Measurements from ENCODE around the gene SMOC2. TPM values are rescaled to one million over a fixed set of nuclear protein-coding genes. Genes with fewer than 3 reads are reported as not detected.
A peak's percentile ranks its signal among the peaks of the same experiment; 100 is the strongest.

Gene SMOC2
- total RNA-seq, 2 donors from 2014 or later: 25.6 to 29.6 TPM

- no peaks in the 10 kb centered on the region for H3K4me1 ChIP-seq
- no peaks in the 10 kb centered on the region for H3K36me3 ChIP-seq
- no peak for DNase-seq
- H3K9me3 ChIP-seq: no peaks in the 10 kb centered on the region
- H3K9ac ChIP-seq (ENCODE audit: low read depth in 2 of 2, low read length in 2 of 2): no peak overlapping the region
- H3K27me3 ChIP-seq: no peaks in the 10 kb centered on the region
- TF ChIP-seq, protein P1, sequence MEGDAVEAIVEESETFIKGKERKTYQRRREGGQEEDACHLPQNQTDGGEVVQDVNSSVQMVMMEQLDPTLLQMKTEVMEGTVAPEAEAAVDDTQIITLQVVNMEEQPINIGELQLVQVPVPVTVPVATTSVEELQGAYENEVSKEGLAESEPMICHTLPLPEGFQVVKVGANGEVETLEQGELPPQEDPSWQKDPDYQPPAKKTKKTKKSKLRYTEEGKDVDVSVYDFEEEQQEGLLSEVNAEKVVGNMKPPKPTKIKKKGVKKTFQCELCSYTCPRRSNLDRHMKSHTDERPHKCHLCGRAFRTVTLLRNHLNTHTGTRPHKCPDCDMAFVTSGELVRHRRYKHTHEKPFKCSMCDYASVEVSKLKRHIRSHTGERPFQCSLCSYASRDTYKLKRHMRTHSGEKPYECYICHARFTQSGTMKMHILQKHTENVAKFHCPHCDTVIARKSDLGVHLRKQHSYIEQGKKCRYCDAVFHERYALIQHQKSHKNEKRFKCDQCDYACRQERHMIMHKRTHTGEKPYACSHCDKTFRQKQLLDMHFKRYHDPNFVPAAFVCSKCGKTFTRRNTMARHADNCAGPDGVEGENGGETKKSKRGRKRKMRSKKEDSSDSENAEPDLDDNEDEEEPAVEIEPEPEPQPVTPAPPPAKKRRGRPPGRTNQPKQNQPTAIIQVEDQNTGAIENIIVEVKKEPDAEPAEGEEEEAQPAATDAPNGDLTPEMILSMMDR (IDR thresholded peaks at IDR 0.05): no peak
- H3K27ac ChIP-seq: no peak overlapping the region
- intact Hi-C loops (cut with DNase I): loop anchor here (10.0 kb wide), 1 partner anchor 273 kb away; no protein-coding TSS in a partner anchor
- H3K4me3 ChIP-seq: no peak overlapping the region
Observed at GRCh38 chr6:168611691-168612090, 170.7 kb downstream of the SMOC2 start.

- no peak for DNase-seq
- Histone ChIP-seq H3K9me3 (no peaks in the 10 kb centered on the region), H3K4me3 (no peak overlapping the region), H3K27me3 (no peaks in the 10 kb centered on the region), H3K4me1 (no peaks in the 10 kb centered on the region), H3K9ac (ENCODE audit: low read depth in 2 of 2, low read length in 2 of 2) (no peak overlapping the region), H3K36me3 (no peaks in the 10 kb centered on the region), H3K27ac (no peak overlapping the region)
- TF ChIP-seq, protein P1 (IDR thresholded peaks at IDR 0.05): no peak
- intact Hi-C loops (cut with DNase I): loop anchor here (10.0 kb wide), 1 partner anchor 272 kb away; no protein-coding TSS in a partner anchor
Observed at GRCh38 chr6:168612586-168612985, 171.6 kb downstream of the SMOC2 start.

DNA sequence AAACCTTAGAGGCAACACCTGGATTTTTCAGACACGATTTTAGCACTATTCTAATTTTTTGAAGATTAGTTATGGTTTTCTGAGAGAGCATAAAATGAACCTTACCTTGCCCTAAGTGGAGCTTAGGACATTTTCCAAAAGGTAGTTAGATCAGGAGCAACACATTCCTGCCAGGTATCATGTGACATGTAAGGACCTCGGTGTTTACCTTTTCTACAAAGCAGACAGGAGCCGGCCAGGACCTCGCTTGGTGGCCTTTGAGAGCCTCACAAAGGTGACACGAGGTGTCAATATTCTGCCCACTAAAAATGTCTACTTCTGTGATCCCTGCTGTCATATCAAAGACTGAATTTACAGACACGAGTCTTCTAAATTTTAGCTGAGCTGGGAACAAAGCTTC, 174.9 kb downstream of the SMOC2 start:
- H3K4me1 ChIP-seq: no peaks in the 10 kb centered on the region
- no peaks in the 10 kb centered on the region for H3K36me3 ChIP-seq
- DNase-seq: no peak
- TF ChIP-seq, protein P1 (IDR thresholded peaks at IDR 0.05): no peak
- no peak overlapping the region for H3K9ac ChIP-seq (ENCODE audit: low read depth in 2 of 2, low read length in 2 of 2)
- no peaks in the 10 kb centered on the region for H3K27me3 ChIP-seq
- H3K4me3 ChIP-seq: no peak overlapping the region
- no peaks in the 10 kb centered on the region for H3K9me3 ChIP-seq
- intact Hi-C loops (cut with DNase I): loop anchor here (10.0 kb wide), 1 partner anchor 269 kb away; no protein-coding TSS in a partner anchor
- no peak overlapping the region for H3K27ac ChIP-seq

- Histone ChIP-seq H3K4me3 (no peak overlapping the region), H3K9ac (ENCODE audit: low read depth in 2 of 2, low read length in 2 of 2) (no peak overlapping the region), H3K4me1 (no peaks in the 10 kb centered on the region), H3K9me3 (no peaks in the 10 kb centered on the region), H3K27me3 (no peaks in the 10 kb centered on the region), H3K27ac (no peak overlapping the region), H3K36me3 (no peaks in the 10 kb centered on the region)
- DNase-seq: no peak
- TF ChIP-seq, protein P1 (IDR thresholded peaks at IDR 0.05): peak; percentile 20
- intact Hi-C loops (cut with DNase I): loop anchor here (10.0 kb wide), 1 partner anchor 268 kb away; no protein-coding TSS in a partner anchor
Observed at GRCh38 chr6:168616816-168617765, 176.1 kb downstream of the SMOC2 start.

DNA sequence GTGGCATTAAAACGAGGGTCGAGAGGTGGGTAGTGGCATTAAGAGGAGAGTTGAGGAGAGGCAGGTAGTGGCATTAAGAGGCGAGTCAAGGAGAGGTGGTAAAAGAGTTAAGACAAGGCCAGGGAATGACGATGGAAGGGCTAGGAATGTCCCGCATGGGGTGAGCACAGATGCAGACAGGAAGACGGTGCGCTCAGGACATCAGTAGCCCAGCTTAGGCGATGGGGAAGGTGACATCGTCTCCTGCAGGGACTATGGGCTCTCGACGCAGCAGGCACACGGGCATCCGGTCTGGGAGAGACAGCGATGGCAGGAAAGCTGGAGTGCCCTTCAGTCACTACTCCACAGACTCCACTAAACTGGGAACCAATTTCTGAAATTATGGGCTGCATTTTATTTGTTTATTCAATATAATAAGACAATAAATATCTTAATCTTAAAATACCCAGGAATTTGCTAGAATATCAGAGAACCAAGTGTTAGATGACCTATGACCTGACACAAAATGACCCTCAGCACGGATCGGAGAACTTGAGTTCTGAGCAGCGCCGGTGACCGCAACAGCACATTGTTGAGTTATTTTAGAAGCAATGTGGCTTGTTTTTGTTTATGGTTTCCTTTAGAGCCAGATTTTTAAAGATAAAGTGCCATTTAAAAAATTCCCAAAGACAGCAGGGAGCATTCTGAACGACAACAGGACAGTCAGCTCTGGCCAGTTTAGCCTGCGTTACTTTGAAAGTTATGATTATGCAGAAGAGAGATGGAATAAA, 177.7 kb downstream of the SMOC2 start:
- no peak overlapping the region for H3K9ac ChIP-seq (ENCODE audit: low read depth in 2 of 2, low read length in 2 of 2)
- H3K9me3 ChIP-seq: no peaks in the 10 kb centered on the region
- DNase-seq: no peak
- no peaks in the 10 kb centered on the region for H3K4me1 ChIP-seq
- H3K27me3 ChIP-seq: no peaks in the 10 kb centered on the region
- no peaks in the 10 kb centered on the region for H3K36me3 ChIP-seq
- H3K27ac ChIP-seq: no peak overlapping the region
- no peak overlapping the region for H3K4me3 ChIP-seq
- TF ChIP-seq, protein P1 (IDR thresholded peaks at IDR 0.05): no peak
- intact Hi-C loops (cut with DNase I): loop anchor here (10.0 kb wide), 1 partner anchor 266 kb away; no protein-coding TSS in a partner anchor
